K562 (cell line): ENCODE measurements around the gene MTARC2.

Experiments used
- CEBPB ChIP-seq: fragments of 450-650 bp; IDR thresholded peaks from 2 replicates; pipeline ENCODE4 v1.6.1; 2016; ENCODE audit warnings: missing genetic modification characterization, missing compliant biosample characterization
- NR2C2 ChIP-seq, 2 experiments: fragments of 200-800 bp in 1 of 2; sonication (Bioruptor generic) in 1 of 2; sonication (generic) in 1 of 2; formaldehyde crosslinking in 1 of 2; IDR thresholded peaks; 2 replicates each; pipeline versions ENCODE4 v1.6.1 to v1.8.0; 2016 to 2022; ENCODE audit warnings: mild to moderate bottlenecking in 1 of 2, missing compliant biosample characterization in 1 of 2, missing genetic modification characterization in 1 of 2, missing genetic modification reagents in 1 of 2
- TBP ChIP-seq: optimal IDR thresholded peaks from 2 replicates; pipeline ENCODE3; 2011; ENCODE audit warnings: low read depth, low read length, improper control_type of control experiment
- ZFP36 ChIP-seq: fragments of 150-350 bp; IDR thresholded peaks from 2 replicates; pipeline ENCODE4 v1.6.1; 2018; ENCODE audit warnings: low read length, low read depth; ENCODE audit not compliant: partially characterized antibody
- TF ChIP-seq, protein P1 (sequence below), 3 experiments: IDR thresholded peaks in 2 of 3; conservative IDR thresholded peaks in 1 of 3; 2 replicates each; pipeline ENCODE4 v1.5.1; 2011 to 2012; ENCODE audit warnings: low read length in 3 of 3, mild to moderate bottlenecking in 3 of 3, control low read depth in 2 of 3, improper control_type of control experiment in 1 of 3, inconsistent platforms in 1 of 3, low read depth in 1 of 3, mixed read lengths in 1 of 3, moderate library complexity in 1 of 3; ENCODE audit not compliant: insufficient read depth in 2 of 3

DNA sequence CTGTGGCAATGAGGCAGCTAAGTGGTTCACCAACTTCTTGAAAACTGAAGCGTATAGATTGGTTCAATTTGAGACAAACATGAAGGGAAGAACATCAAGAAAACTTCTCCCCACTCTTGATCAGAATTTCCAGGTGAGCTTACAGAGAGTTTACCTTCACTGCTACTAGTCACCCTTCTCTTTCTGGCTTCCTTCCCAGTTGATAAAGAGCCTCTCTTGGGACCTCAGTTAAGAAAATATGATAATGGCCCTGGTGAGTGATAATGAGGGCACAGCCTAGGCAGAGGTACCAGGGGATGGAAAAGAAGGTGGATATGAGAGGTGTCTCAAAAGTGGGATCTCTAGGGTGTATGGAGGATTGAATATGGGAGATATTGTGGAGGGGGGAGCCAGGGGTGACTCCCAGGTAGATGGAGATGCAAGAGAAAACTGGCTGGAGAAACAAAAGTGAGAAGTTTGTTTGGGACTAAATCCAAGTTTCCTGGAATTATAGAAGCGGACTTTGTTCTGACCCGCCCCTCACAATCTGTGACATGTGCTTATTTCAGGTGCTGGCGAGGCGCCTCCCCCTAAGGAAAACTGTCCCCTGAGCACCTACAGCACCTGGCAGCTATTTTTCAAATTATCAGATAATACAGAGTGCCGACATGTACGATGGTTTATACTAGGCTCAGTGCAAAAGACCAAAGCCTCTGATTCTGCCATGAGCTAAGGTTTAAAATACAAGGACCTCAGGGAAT lies 13.7 kb downstream of the MTARC2 start:
- TF ChIP-seq TBP (no peak), CEBPB (tag) (no peak), NR2C2 (CRISPR knock-in tag; IDR thresholded peaks at IDR 0.05) (no peak), NR2C2 (tag; IDR thresholded peaks at IDR 0.05) (no peak), ZFP36 (no peak)
- TF ChIP-seq, protein P1, sequence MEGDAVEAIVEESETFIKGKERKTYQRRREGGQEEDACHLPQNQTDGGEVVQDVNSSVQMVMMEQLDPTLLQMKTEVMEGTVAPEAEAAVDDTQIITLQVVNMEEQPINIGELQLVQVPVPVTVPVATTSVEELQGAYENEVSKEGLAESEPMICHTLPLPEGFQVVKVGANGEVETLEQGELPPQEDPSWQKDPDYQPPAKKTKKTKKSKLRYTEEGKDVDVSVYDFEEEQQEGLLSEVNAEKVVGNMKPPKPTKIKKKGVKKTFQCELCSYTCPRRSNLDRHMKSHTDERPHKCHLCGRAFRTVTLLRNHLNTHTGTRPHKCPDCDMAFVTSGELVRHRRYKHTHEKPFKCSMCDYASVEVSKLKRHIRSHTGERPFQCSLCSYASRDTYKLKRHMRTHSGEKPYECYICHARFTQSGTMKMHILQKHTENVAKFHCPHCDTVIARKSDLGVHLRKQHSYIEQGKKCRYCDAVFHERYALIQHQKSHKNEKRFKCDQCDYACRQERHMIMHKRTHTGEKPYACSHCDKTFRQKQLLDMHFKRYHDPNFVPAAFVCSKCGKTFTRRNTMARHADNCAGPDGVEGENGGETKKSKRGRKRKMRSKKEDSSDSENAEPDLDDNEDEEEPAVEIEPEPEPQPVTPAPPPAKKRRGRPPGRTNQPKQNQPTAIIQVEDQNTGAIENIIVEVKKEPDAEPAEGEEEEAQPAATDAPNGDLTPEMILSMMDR (IDR thresholded peaks at IDR 0.05 in 2 of 3, conservative IDR thresholded peaks at IDR 0.05 in 1 of 3; ENCODE audit: insufficient read depth in 2 of 3, low read depth in 1 of 3, low read length in 3 of 3) = no peak
